ENCODE data around the gene CSMD2. TPM values are rescaled to one million over a fixed set of nuclear protein-coding genes. Genes with fewer than 3 reads are reported as not detected.

The CSMD2 gene
- total RNA-seq, 2 experiments from 2014 or later, result not detected

DNA sequence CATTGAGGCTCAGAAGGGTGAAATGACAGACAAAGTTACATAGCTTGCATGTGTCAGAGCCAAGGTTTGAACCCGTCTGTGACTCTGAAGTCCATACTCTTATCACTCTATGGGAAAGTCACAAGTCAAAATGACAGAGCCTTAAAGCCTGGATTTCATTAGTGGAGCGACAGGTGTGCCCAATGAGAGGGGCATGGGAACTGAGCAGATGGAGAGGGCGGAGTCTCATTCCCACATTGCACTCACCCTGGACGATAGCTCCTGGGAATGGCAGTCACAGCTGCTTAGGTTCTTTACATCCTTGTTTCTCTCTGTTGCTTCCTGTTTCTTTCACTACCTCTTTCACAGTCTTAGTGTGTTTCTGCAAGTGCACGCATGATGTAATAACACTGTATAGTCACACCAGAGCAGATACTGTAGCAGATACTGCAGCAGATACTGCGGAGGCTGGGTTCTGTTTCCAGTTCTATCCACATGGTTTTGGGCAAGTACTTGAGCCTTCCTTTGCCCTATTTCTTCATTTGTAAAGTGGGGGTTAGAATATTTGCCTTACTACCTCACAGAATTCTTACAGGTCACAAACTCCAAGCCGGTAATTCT, 565.4 kb downstream of the CSMD2 start:
- no peak for DNase-seq
- H3K36me3 ChIP-seq (ENCODE audit: insufficient read depth, low read length), result no peaks in the 10 kb centered on the region
- ATAC-seq (ENCODE audit: poor library complexity), result no peak
- H3K4me1 ChIP-seq (ENCODE audit: insufficient read depth, low read length), result no peaks in the 10 kb centered on the region
- POLR2A ChIA-PET, result no interaction called here
- intact Hi-C loops (cut with DNase I, micrococcal nuclease), result no loop called here
- no peaks in the 10 kb centered on the region for H3K9me3 ChIP-seq (ENCODE audit: control insufficient read depth in 1 of 2, insufficient read depth in 1 of 2, low read length in 2 of 2)
- H3K27me3 ChIP-seq (ENCODE audit: control insufficient read depth in 1 of 2, insufficient read depth in 2 of 2, low read length in 2 of 2), result peaks cover 9 to 24% of the 10 kb centered on the region in 2 experiments
- Mint-ChIP-seq H3K4me1 (ENCODE audit: low read depth) (no peaks in the 10 kb centered on the region), H3K27ac (no peak overlapping the region), H3K9me3 (no peaks in the 10 kb centered on the region), H3K27me3 (peaks cover 51% of the 10 kb centered on the region), H3K36me3 (ENCODE audit: low read depth) (no peaks in the 10 kb centered on the region), H3K4me3 (no peak overlapping the region)
- TF ChIP-seq, protein P1, sequence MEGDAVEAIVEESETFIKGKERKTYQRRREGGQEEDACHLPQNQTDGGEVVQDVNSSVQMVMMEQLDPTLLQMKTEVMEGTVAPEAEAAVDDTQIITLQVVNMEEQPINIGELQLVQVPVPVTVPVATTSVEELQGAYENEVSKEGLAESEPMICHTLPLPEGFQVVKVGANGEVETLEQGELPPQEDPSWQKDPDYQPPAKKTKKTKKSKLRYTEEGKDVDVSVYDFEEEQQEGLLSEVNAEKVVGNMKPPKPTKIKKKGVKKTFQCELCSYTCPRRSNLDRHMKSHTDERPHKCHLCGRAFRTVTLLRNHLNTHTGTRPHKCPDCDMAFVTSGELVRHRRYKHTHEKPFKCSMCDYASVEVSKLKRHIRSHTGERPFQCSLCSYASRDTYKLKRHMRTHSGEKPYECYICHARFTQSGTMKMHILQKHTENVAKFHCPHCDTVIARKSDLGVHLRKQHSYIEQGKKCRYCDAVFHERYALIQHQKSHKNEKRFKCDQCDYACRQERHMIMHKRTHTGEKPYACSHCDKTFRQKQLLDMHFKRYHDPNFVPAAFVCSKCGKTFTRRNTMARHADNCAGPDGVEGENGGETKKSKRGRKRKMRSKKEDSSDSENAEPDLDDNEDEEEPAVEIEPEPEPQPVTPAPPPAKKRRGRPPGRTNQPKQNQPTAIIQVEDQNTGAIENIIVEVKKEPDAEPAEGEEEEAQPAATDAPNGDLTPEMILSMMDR (IDR thresholded peaks at IDR 0.05), result no peak
- CTCF ChIA-PET, result no interaction called here
- H3K27ac ChIP-seq (ENCODE audit: low read depth in 1 of 2, low read length in 2 of 2), result no peak overlapping the region
- H3K4me3 ChIP-seq (ENCODE audit: low read length), result no peak overlapping the region

DNA sequence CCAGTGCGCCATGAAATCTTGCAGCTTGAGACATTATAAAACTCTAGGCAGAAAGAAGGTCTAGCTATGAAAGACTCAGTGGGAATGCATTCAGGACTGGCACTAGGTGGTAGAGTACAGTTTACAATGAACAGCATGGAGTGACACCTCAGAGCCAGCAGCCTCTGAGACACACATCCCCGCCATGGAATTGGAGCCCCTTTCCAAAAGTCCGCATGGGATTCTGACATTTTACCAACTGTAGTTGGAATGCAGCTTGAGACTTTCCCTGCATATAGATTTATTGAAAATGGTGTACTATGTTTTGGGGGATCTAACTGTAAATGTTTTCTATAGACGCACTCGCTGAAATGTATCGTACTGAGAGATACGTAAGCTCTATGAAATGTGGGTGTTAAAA, 576.3 kb downstream of the CSMD2 start:
- TF ChIP-seq, protein P1 (IDR thresholded peaks at IDR 0.05), result no peak
- Histone ChIP-seq H3K36me3 (ENCODE audit: insufficient read depth, low read length) (no peaks in the 10 kb centered on the region), H3K27me3 (ENCODE audit: control insufficient read depth in 1 of 2, insufficient read depth in 2 of 2, low read length in 2 of 2) (no peaks in the 10 kb centered on the region), H3K4me1 (ENCODE audit: insufficient read depth, low read length) (no peaks in the 10 kb centered on the region), H3K9me3 (ENCODE audit: control insufficient read depth in 1 of 2, insufficient read depth in 1 of 2, low read length in 2 of 2) (no peaks in the 10 kb centered on the region), H3K4me3 (ENCODE audit: low read length) (no peak overlapping the region), H3K27ac (ENCODE audit: low read depth in 1 of 2, low read length in 2 of 2) (no peak overlapping the region)
- no peak overlapping the region for H3K4me3 Mint-ChIP-seq
- H3K36me3 Mint-ChIP-seq (ENCODE audit: low read depth), result no peaks in the 10 kb centered on the region
- H3K27me3 Mint-ChIP-seq, result peaks cover 12% of the 10 kb centered on the region
- ChIA-PET CTCF (no interaction called here), POLR2A (no interaction called here)
- intact Hi-C loops (cut with DNase I, micrococcal nuclease), result no loop called here
- H3K27ac Mint-ChIP-seq, result no peak overlapping the region
- no peak for ATAC-seq (ENCODE audit: poor library complexity)
- no peaks in the 10 kb centered on the region for H3K4me1 Mint-ChIP-seq (ENCODE audit: low read depth)
- H3K9me3 Mint-ChIP-seq, result no peaks in the 10 kb centered on the region
- no peak for DNase-seq

DNA sequence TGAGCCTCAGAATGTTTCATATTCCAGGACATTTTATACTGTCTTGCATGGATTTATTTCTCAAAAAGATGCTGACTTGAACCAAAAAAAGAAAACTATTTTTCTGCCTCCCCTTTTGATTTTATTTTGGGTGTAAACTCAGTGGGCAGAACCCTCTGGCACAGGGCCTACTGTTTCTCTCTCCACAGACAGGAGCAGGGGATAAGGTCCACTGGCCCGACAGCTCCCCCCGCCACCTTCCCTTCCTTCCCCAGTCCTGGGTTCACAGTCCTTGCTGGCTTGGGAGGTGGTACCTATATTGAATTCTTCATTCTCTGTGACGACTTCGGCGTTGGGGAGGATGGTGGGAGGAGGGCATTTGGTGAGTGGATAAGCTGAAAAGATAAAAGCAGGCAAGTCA, 578.2 kb downstream of the CSMD2 start:
- Mint-ChIP-seq H3K4me1 (ENCODE audit: low read depth) (no peaks in the 10 kb centered on the region), H3K27me3 (peaks cover 17% of the 10 kb centered on the region), H3K4me3 (no peak overlapping the region), H3K27ac (no peak overlapping the region), H3K9me3 (no peaks in the 10 kb centered on the region), H3K36me3 (ENCODE audit: low read depth) (no peaks in the 10 kb centered on the region)
- Histone ChIP-seq H3K27ac (ENCODE audit: low read depth in 1 of 2, low read length in 2 of 2) (no peak overlapping the region), H3K4me3 (ENCODE audit: low read length) (no peak overlapping the region), H3K27me3 (ENCODE audit: control insufficient read depth in 1 of 2, insufficient read depth in 2 of 2, low read length in 2 of 2) (no peaks in the 10 kb centered on the region), H3K4me1 (ENCODE audit: insufficient read depth, low read length) (no peaks in the 10 kb centered on the region), H3K9me3 (ENCODE audit: control insufficient read depth in 1 of 2, insufficient read depth in 1 of 2, low read length in 2 of 2) (no peaks in the 10 kb centered on the region), H3K36me3 (ENCODE audit: insufficient read depth, low read length) (no peaks in the 10 kb centered on the region)
- TF ChIP-seq, protein P1 (IDR thresholded peaks at IDR 0.05), result no peak
- ChIA-PET POLR2A (no interaction called here), CTCF (no interaction called here)
- ATAC-seq (ENCODE audit: poor library complexity) (no peak), DNase-seq (no peak)
- intact Hi-C loops (cut with DNase I, micrococcal nuclease), result no loop called here

All from CD4-positive, alpha-beta T cell (primary cell).